Measurements from ENCODE around the gene STH.

DNA sequence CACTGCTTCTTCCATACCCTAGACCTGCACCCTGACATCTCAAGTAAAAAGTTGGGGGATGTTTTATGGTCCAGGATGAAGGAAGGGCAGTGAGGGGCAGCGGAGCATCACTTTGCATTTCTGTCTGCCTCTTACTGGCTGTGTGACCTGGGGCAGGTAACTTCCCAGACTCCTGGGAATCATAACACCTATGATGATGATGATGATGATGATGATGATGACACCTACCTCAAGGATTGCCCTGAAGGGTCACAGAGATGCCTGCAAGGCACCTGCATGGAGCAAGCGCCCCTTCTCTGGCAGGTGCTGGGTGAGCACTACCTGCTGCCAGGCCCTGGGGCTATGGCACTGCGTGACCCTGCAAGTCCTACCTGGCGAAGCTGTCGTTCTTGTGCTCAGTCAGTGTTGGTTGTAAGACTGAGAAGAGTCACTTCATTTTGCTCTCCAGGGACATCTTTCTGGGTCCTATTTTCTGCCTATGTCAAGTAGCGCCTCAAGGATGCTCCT is 46.2 kb upstream of the STH start:
- TF ChIP-seq, protein P1, sequence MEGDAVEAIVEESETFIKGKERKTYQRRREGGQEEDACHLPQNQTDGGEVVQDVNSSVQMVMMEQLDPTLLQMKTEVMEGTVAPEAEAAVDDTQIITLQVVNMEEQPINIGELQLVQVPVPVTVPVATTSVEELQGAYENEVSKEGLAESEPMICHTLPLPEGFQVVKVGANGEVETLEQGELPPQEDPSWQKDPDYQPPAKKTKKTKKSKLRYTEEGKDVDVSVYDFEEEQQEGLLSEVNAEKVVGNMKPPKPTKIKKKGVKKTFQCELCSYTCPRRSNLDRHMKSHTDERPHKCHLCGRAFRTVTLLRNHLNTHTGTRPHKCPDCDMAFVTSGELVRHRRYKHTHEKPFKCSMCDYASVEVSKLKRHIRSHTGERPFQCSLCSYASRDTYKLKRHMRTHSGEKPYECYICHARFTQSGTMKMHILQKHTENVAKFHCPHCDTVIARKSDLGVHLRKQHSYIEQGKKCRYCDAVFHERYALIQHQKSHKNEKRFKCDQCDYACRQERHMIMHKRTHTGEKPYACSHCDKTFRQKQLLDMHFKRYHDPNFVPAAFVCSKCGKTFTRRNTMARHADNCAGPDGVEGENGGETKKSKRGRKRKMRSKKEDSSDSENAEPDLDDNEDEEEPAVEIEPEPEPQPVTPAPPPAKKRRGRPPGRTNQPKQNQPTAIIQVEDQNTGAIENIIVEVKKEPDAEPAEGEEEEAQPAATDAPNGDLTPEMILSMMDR (IDR thresholded peaks at IDR 0.05), result no peak
- TF ChIP-seq POLR2A (IDR thresholded peaks at IDR 0.05), result no peak
